ENCODE results near the gene PIGZ.

PIGZ gene

GRCh38 chr3:197006860-197007259 lies 38.2 kb upstream of the PIGZ start:
- DNase-seq: no peak
- Histone ChIP-seq H2BK5ac (ENCODE audit: low read depth, low read length, poor library complexity) (no peak overlapping the region), H3K4me3 (ENCODE audit: low read depth, low read length) (no peak overlapping the region), H3K4ac (ENCODE audit: low read depth, low read length) (no peak overlapping the region), H3K27me3 (ENCODE audit: insufficient read depth, low read length) (no peaks in the 10 kb centered on the region), H2BK120ac (ENCODE audit: insufficient read depth, low read length, poor library complexity) (no peak overlapping the region), H2BK12ac (ENCODE audit: low read length) (no peak overlapping the region), H3K27ac (ENCODE audit: low read depth, low read length) (no peak overlapping the region), H3K4me1 (ENCODE audit: control insufficient read depth in 1 of 2, insufficient read depth in 2 of 2, low read length in 2 of 2) (peaks cover 7 to 10% of the 10 kb centered on the region in 2 experiments), H3K4me2 (ENCODE audit: low read length) (no peak overlapping the region), H2AFZ (ENCODE audit: insufficient read depth, low read length, poor library complexity) (no peak overlapping the region), H3K79me1 (ENCODE audit: low read length) (peaks cover 10% of the 10 kb centered on the region), H3K18ac (ENCODE audit: low read length) (no peak overlapping the region), H3K36me3 (ENCODE audit: control insufficient read depth in 1 of 2, insufficient read depth in 2 of 2, low read length in 2 of 2) (no peaks in the 10 kb centered on the region), H3K23ac (ENCODE audit: low read length) (no peak overlapping the region), H4K8ac (ENCODE audit: low read depth, low read length) (no peak overlapping the region), H2AK5ac (ENCODE audit: low read length) (no peak overlapping the region), H3K79me2 (ENCODE audit: control insufficient read depth, insufficient read depth, low read length, poor library complexity) (peaks cover 4% of the 10 kb centered on the region), H4K91ac (ENCODE audit: low read depth, low read length) (no peak overlapping the region), H3K14ac (ENCODE audit: low read length) (no peak overlapping the region), H3K9ac (ENCODE audit: low read length) (no peak overlapping the region), H4K12ac (ENCODE audit: low read depth, low read length) (no peak overlapping the region), H3K9me3 (ENCODE audit: insufficient read depth, low read depth, low read length) (no peaks in the 10 kb centered on the region)
- WGBS (ENCODE audit: extremely low coverage, insufficient coverage, insufficient read length): no CpG with 5 or more reads among the region's 5 CpGs

- Histone ChIP-seq H3K18ac (ENCODE audit: low read length) (no peak overlapping the region), H3K27ac (ENCODE audit: low read depth, low read length) (no peak overlapping the region)
- WGBS (ENCODE audit: extremely low coverage, insufficient coverage, insufficient read length): no CpG with 5 or more reads among the region's 11 CpGs
These were observed 37.8 kb upstream of the PIGZ start for GRCh38 chr3:197006446-197006845.

GRCh38 chr3:197003461-197004385 lies 35.1 kb upstream of the PIGZ start:
- Histone ChIP-seq H3K4ac (ENCODE audit: low read depth, low read length) (peak overlapping the region; percentile 34), H2AFZ (ENCODE audit: insufficient read depth, low read length, poor library complexity) (peak overlapping the region; percentile 80), H4K8ac (ENCODE audit: low read depth, low read length) (peak overlapping the region; percentile 91), H3K4me1 (ENCODE audit: control insufficient read depth in 1 of 2, insufficient read depth in 2 of 2, low read length in 2 of 2) (peaks cover 7 to 10% of the 10 kb centered on the region in 2 experiments), H3K14ac (ENCODE audit: low read length) (peak overlapping the region; percentile 88), H2BK120ac (ENCODE audit: insufficient read depth, low read length, poor library complexity) (peak overlapping the region; percentile 64), H3K79me2 (ENCODE audit: control insufficient read depth, insufficient read depth, low read length, poor library complexity) (peaks cover 4% of the 10 kb centered on the region), H4K12ac (ENCODE audit: low read depth, low read length) (peak overlapping the region; percentile 67), H2BK5ac (ENCODE audit: low read depth, low read length, poor library complexity) (no peak overlapping the region), H3K79me1 (ENCODE audit: low read length) (peaks cover 10% of the 10 kb centered on the region), H3K23ac (ENCODE audit: low read length) (no peak overlapping the region), H3K4me3 (ENCODE audit: low read depth, low read length) (peak overlapping the region; percentile 73), H3K9ac (ENCODE audit: low read length) (peak overlapping the region; percentile 67), H3K9me3 (ENCODE audit: insufficient read depth, low read depth, low read length) (no peaks in the 10 kb centered on the region), H2BK12ac (ENCODE audit: low read length) (no peak overlapping the region), H2AK5ac (ENCODE audit: low read length) (peak overlapping the region; percentile 79), H3K18ac (ENCODE audit: low read length) (peak overlapping the region; percentile 92), H4K91ac (ENCODE audit: low read depth, low read length) (peak overlapping the region; percentile 81), H3K36me3 (ENCODE audit: control insufficient read depth in 1 of 2, insufficient read depth in 2 of 2, low read length in 2 of 2) (no peaks in the 10 kb centered on the region), H3K4me2 (ENCODE audit: low read length) (peak overlapping the region; percentile 85), H3K27ac (ENCODE audit: low read depth, low read length) (no peak overlapping the region), H3K27me3 (ENCODE audit: insufficient read depth, low read length) (no peaks in the 10 kb centered on the region)
- peak in 1 of 2 donors; percentile 23 for DNase-seq
- no CpG with 5 or more reads among the region's 61 CpGs for WGBS (ENCODE audit: extremely low coverage, insufficient coverage, insufficient read length)

More at GRCh38 chr3:197006446-197006845, 37.8 kb upstream of the PIGZ start:
- Histone ChIP-seq H3K79me1 (ENCODE audit: low read length) (peaks cover 10% of the 10 kb centered on the region), H3K4me1 (ENCODE audit: control insufficient read depth in 1 of 2, insufficient read depth in 2 of 2, low read length in 2 of 2) (peaks cover 7 to 10% of the 10 kb centered on the region in 2 experiments), H2BK5ac (ENCODE audit: low read depth, low read length, poor library complexity) (no peak overlapping the region), H2AK5ac (ENCODE audit: low read length) (no peak overlapping the region), H3K27me3 (ENCODE audit: insufficient read depth, low read length) (no peaks in the 10 kb centered on the region), H3K14ac (ENCODE audit: low read length) (no peak overlapping the region), H3K36me3 (ENCODE audit: control insufficient read depth in 1 of 2, insufficient read depth in 2 of 2, low read length in 2 of 2) (no peaks in the 10 kb centered on the region), H3K23ac (ENCODE audit: low read length) (no peak overlapping the region), H4K8ac (ENCODE audit: low read depth, low read length) (no peak overlapping the region), H3K4me2 (ENCODE audit: low read length) (no peak overlapping the region), H4K91ac (ENCODE audit: low read depth, low read length) (no peak overlapping the region), H3K9ac (ENCODE audit: low read length) (no peak overlapping the region), H3K4ac (ENCODE audit: low read depth, low read length) (no peak overlapping the region), H3K9me3 (ENCODE audit: insufficient read depth, low read depth, low read length) (no peaks in the 10 kb centered on the region), H2BK12ac (ENCODE audit: low read length) (no peak overlapping the region), H2AFZ (ENCODE audit: insufficient read depth, low read length, poor library complexity) (no peak overlapping the region), H4K12ac (ENCODE audit: low read depth, low read length) (no peak overlapping the region), H3K79me2 (ENCODE audit: control insufficient read depth, insufficient read depth, low read length, poor library complexity) (peaks cover 4% of the 10 kb centered on the region), H2BK120ac (ENCODE audit: insufficient read depth, low read length, poor library complexity) (no peak overlapping the region), H3K4me3 (ENCODE audit: low read depth, low read length) (no peak overlapping the region)
- no peak for DNase-seq

- WGBS (ENCODE audit: extremely low coverage, insufficient coverage, insufficient read length): no CpG with 5 or more reads among the region's 113 CpGs
These were observed 34.2 kb upstream of the PIGZ start for GRCh38 chr3:197002701-197003454.

More at GRCh38 chr3:197002701-197003454, 34.2 kb upstream of the PIGZ start:
- peaks cover 10% of the 10 kb centered on the region for H3K79me1 ChIP-seq (ENCODE audit: low read length)
- H3K9me3 ChIP-seq (ENCODE audit: insufficient read depth, low read depth, low read length): no peaks in the 10 kb centered on the region
- peak; percentile 56 to 76 for DNase-seq
- no peaks in the 10 kb centered on the region for H3K36me3 ChIP-seq (ENCODE audit: control insufficient read depth in 1 of 2, insufficient read depth in 2 of 2, low read length in 2 of 2)
- H2BK120ac ChIP-seq (ENCODE audit: insufficient read depth, low read length, poor library complexity): peak overlapping the region; percentile 69
- H3K9ac ChIP-seq (ENCODE audit: low read length): no peak overlapping the region
- H4K12ac ChIP-seq (ENCODE audit: low read depth, low read length): peak overlapping the region; percentile 64
- no peak overlapping the region for H3K27ac ChIP-seq (ENCODE audit: low read depth, low read length)
- H3K27me3 ChIP-seq (ENCODE audit: insufficient read depth, low read length): no peaks in the 10 kb centered on the region
- peaks cover 4% of the 10 kb centered on the region for H3K79me2 ChIP-seq (ENCODE audit: control insufficient read depth, insufficient read depth, low read length, poor library complexity)
- peak overlapping the region; percentile 73 for H3K4me3 ChIP-seq (ENCODE audit: low read depth, low read length)
- H3K14ac ChIP-seq (ENCODE audit: low read length): peak overlapping the region; percentile 90
- H3K4me1 ChIP-seq (ENCODE audit: control insufficient read depth in 1 of 2, insufficient read depth in 2 of 2, low read length in 2 of 2): peaks cover 7 to 10% of the 10 kb centered on the region in 2 experiments
- no peak overlapping the region for H3K23ac ChIP-seq (ENCODE audit: low read length)
- no peak overlapping the region for H2AK5ac ChIP-seq (ENCODE audit: low read length)
- H2BK5ac ChIP-seq (ENCODE audit: low read depth, low read length, poor library complexity): no peak overlapping the region
- no peak overlapping the region for H3K4ac ChIP-seq (ENCODE audit: low read depth, low read length)
- peak overlapping the region; percentile 85 for H3K4me2 ChIP-seq (ENCODE audit: low read length)
- H4K8ac ChIP-seq (ENCODE audit: low read depth, low read length): peak overlapping the region; percentile 94
- peak overlapping the region; percentile 36 for H3K18ac ChIP-seq (ENCODE audit: low read length)
- peak overlapping the region; percentile 48 for H2BK12ac ChIP-seq (ENCODE audit: low read length)
- peak overlapping the region; percentile 69 for H2AFZ ChIP-seq (ENCODE audit: insufficient read depth, low read length, poor library complexity)
- peak overlapping the region; percentile 87 for H4K91ac ChIP-seq (ENCODE audit: low read depth, low read length)
